Fibroblast of mammary gland (primary cell): Measurements from ENCODE around the gene MSL2.
"Not testable (repeated sequence)": the region's sequence is repeated elsewhere in the genome, so short reads cannot be mapped to it uniquely, and the experiment has no call there.

Experiments used
- DNase-seq: peaks from one replicate; pipeline ENCODE4 v3.0.0-alpha.2; 2010; ENCODE audit warnings: low read depth
- H3K4me3 ChIP-seq: 2 replicates; pipeline ENCODE4 v1.5.1; 2011; ENCODE audit warnings: low read depth, mild to moderate bottlenecking, low read length, moderate library complexity; ENCODE audit not compliant: control insufficient read depth
- CTCF ChIP-seq: conservative IDR thresholded peaks from 2 replicates; pipeline ENCODE4 v1.5.1; 2011; ENCODE audit warnings: low read depth, low read length, inconsistent platforms; ENCODE audit not compliant: control insufficient read depth, insufficient read depth

MSL2 gene

GRCh38 chr3:136181741-136182140 is 14.4 kb downstream of the MSL2 start:
- no peak for TF ChIP-seq CTCF
- no peak overlapping the region for H3K4me3 ChIP-seq
- DNase-seq: no peak

GRCh38 chr3:136177876-136178275 is 18.3 kb downstream of the MSL2 start:
- no peak for DNase-seq

GRCh38 chr3:136173939-136174490 is 22.1 kb downstream of the MSL2 start:
- no peak overlapping the region for H3K4me3 ChIP-seq
- no peak for DNase-seq
- TF ChIP-seq CTCF: no peak

More at GRCh38 chr3:136177876-136178275, 18.3 kb downstream of the MSL2 start:
- no peak overlapping the region for H3K4me3 ChIP-seq
- no peak for TF ChIP-seq CTCF

GRCh38 chr3:136171097-136171542 is 25.0 kb downstream of the MSL2 start:
- no peak for TF ChIP-seq CTCF
- H3K4me3 ChIP-seq: no peak overlapping the region
- DNase-seq: no peak

- not testable (repeated sequence) for H3K4me3 ChIP-seq, DNase-seq
Measured at GRCh38 chr3:136168236-136168635, 27.9 kb downstream of the MSL2 start.

- TF ChIP-seq CTCF: no peak
- H3K4me3 ChIP-seq: no peak overlapping the region
- DNase-seq: no peak
Measured at GRCh38 chr3:136166507-136166906, 29.6 kb downstream of the MSL2 start.

- DNase-seq, H3K4me3 ChIP-seq: not testable (repeated sequence)
Measured at GRCh38 chr3:136163607-136164006, 32.5 kb downstream of the MSL2 start.

GRCh38 chr3:136162322-136162721 is 33.8 kb downstream of the MSL2 start:
- no peak for TF ChIP-seq CTCF
- DNase-seq: no peak
- no peak overlapping the region for H3K4me3 ChIP-seq
